NCI-H128 (cell line): Measurements from ENCODE around the gene TBC1D5.

Experiments used
- DNase-seq: peaks from one replicate; lab custom pipeline; 2025; ENCODE audit not compliant: unreplicated experiment; lab: John Stamatoyannopoulos, UW

TBC1D5 gene

GRCh38 chr3:17602126-17602525 lies 140.3 kb downstream of the TBC1D5 start:
- no peak for DNase-seq

- DNase-seq, result no peak
Observed at GRCh38 chr3:17592956-17593355, 149.5 kb downstream of the TBC1D5 start.

- no peak for DNase-seq
Observed at GRCh38 chr3:17590465-17590864, 152.0 kb downstream of the TBC1D5 start.

- no peak for DNase-seq
Observed at GRCh38 chr3:17589888-17590287, 152.5 kb downstream of the TBC1D5 start.

GRCh38 chr3:17588422-17588821 lies 154.0 kb downstream of the TBC1D5 start:
- DNase-seq, result no peak

GRCh38 chr3:17585394-17586325 lies 156.8 kb downstream of the TBC1D5 start:
- no peak for DNase-seq

- DNase-seq, result no peak
Observed at GRCh38 chr3:17584066-17584465, 158.4 kb downstream of the TBC1D5 start.

- DNase-seq, result no peak
Observed at GRCh38 chr3:17583530-17583929, 158.9 kb downstream of the TBC1D5 start.

GRCh38 chr3:17581421-17582080 lies 160.9 kb downstream of the TBC1D5 start:
- no peak for DNase-seq

GRCh38 chr3:17580901-17581300 lies 161.5 kb downstream of the TBC1D5 start:
- no peak for DNase-seq

GRCh38 chr3:17579289-17580031 lies 163.0 kb downstream of the TBC1D5 start:
- no peak for DNase-seq

GRCh38 chr3:17577796-17578520 lies 164.5 kb downstream of the TBC1D5 start:
- DNase-seq, result no peak

GRCh38 chr3:17573396-17573795 lies 169.0 kb downstream of the TBC1D5 start:
- DNase-seq, result no peak

- no peak for DNase-seq
Observed at GRCh38 chr3:17571686-17572085, 170.7 kb downstream of the TBC1D5 start.

- no peak for DNase-seq
Observed at GRCh38 chr3:17562845-17563244, 179.6 kb downstream of the TBC1D5 start.

- no peak for DNase-seq
Observed at GRCh38 chr3:17558565-17558964, 183.9 kb downstream of the TBC1D5 start.

GRCh38 chr3:17557749-17558463 lies 184.5 kb downstream of the TBC1D5 start:
- no peak for DNase-seq

GRCh38 chr3:17555525-17555924 lies 186.9 kb downstream of the TBC1D5 start:
- DNase-seq, result no peak

GRCh38 chr3:17554078-17554477 lies 188.4 kb downstream of the TBC1D5 start:
- no peak for DNase-seq

GRCh38 chr3:17553080-17553479 lies 189.4 kb downstream of the TBC1D5 start:
- no peak for DNase-seq
